HUES64 (cell line): Measurements from ENCODE around the gene CCNA1.

Experiments used
- H3K27ac ChIP-seq: 2 replicates; pipeline ENCODE4 v1.7.0; 2013; ENCODE audit warnings: low read depth, low read length, inconsistent platforms
- H3K27me3 ChIP-seq: 2 replicates; pipeline ENCODE4 v1.6.1; 2013; ENCODE audit warnings: mild to moderate bottlenecking, low read length; ENCODE audit not compliant: insufficient read depth
- H3K36me3 ChIP-seq: 2 replicates; pipeline ENCODE4 v1.6.1; 2013; ENCODE audit warnings: mild to moderate bottlenecking, low read length; ENCODE audit not compliant: insufficient read depth
- H3K4me1 ChIP-seq: 2 replicates; pipeline ENCODE4 v1.6.1; 2013; ENCODE audit warnings: mild to moderate bottlenecking, low read length, moderate library complexity; ENCODE audit not compliant: insufficient read depth
- H3K4me3 ChIP-seq: 2 replicates; pipeline ENCODE4 v1.5.1; 2013; ENCODE audit warnings: mild to moderate bottlenecking, low read length, moderate library complexity
- H3K9ac ChIP-seq: 2 replicates; pipeline ENCODE4 v1.6.1; 2013; ENCODE audit warnings: mild to moderate bottlenecking, low read depth, low read length
- H3K9me3 ChIP-seq: 2 replicates; pipeline ENCODE4 v1.6.1; 2013; ENCODE audit warnings: low read depth, low read length; ENCODE audit not compliant: insufficient read depth
- WGBS: fragments of 150-250, 120-280 bp; methylation state at CpG from one replicate; pipeline ENCODE4 v1.1.7; 2013; ENCODE audit warnings: missing lambda C conversion rate; 5-methylcytosine and 5-hydroxymethylcytosine counted together

The CCNA1 gene

DNA sequence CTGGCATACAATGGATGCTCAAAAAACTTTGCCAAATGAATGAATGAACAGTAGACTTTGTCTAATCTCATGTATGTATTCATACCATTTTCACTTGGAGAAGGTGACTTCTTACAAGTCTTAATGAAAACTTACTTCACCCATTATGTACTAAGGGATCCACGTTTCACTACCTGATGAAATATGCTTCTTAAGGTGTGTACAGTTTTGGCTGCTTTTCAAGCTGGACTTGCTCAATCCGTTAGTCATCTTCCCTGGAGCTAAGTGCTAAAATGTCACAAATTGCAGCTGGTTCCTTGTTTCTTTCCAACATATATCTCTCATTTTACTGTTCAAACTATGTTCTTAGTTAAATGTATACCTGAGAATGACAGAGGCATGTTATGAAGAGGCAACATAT, 4.2 kb upstream of the CCNA1 start:
- no peaks in the 10 kb centered on the region; the same call in 1 of the 2 replicates for H3K9me3 ChIP-seq
- H3K36me3 ChIP-seq = no peaks in the 10 kb centered on the region
- peaks cover 52% of the 10 kb centered on the region for H3K27me3 ChIP-seq
- peaks cover 9% of the 10 kb centered on the region; the same call in 1 of the 2 replicates for H3K4me1 ChIP-seq
- no peak overlapping the region for H3K9ac ChIP-seq
- no peak overlapping the region for H3K4me3 ChIP-seq
- WGBS = 90% methylated on average over 2 of the region's 2 CpGs
- H3K27ac ChIP-seq = no peak overlapping the region

- Histone ChIP-seq H3K4me1 (peaks cover 9% of the 10 kb centered on the region; the same call in 1 of the 2 replicates), H3K36me3 (no peaks in the 10 kb centered on the region), H3K9ac (no peak overlapping the region), H3K27ac (no peak overlapping the region), H3K4me3 (peak overlapping the region; percentile 44), H3K27me3 (peaks cover 76% of the 10 kb centered on the region), H3K9me3 (no peaks in the 10 kb centered on the region; the same call in 1 of the 2 replicates)
- WGBS = 29% methylated on average over 34 of the region's 34 CpGs
Measured at GRCh38 chr13:36430247-36431203, 1.8 kb upstream of the CCNA1 start.

GRCh38 chr13:36431204-36432105, 840 bp upstream of the CCNA1 start:
- Histone ChIP-seq H3K27ac (no peak overlapping the region), H3K4me3 (peak overlapping the region; percentile 78), H3K9ac (peak overlapping the region; percentile 19; the same call in 1 of the 2 replicates), H3K27me3 (peaks cover 76% of the 10 kb centered on the region), H3K9me3 (no peaks in the 10 kb centered on the region), H3K4me1 (peaks cover 9% of the 10 kb centered on the region; the same call in 1 of the 2 replicates), H3K36me3 (no peaks in the 10 kb centered on the region)
- 2% methylated on average over 84 of the region's 85 CpGs for WGBS

GRCh38 chr13:36436811-36437210, 4.5 kb downstream of the CCNA1 start:
- H3K9ac ChIP-seq = no peak overlapping the region
- H3K27me3 ChIP-seq = peaks cover 36% of the 10 kb centered on the region
- WGBS = 95% methylated on average over 4 of the region's 4 CpGs
- no peaks in the 10 kb centered on the region for H3K36me3 ChIP-seq
- no peak overlapping the region for H3K4me3 ChIP-seq
- H3K9me3 ChIP-seq = no peaks in the 10 kb centered on the region
- H3K27ac ChIP-seq = no peak overlapping the region
- 0 out of 2 replicates have a peak, but pooled peaks cover 5% of the 10 kb centered on the region for H3K4me1 ChIP-seq

DNA sequence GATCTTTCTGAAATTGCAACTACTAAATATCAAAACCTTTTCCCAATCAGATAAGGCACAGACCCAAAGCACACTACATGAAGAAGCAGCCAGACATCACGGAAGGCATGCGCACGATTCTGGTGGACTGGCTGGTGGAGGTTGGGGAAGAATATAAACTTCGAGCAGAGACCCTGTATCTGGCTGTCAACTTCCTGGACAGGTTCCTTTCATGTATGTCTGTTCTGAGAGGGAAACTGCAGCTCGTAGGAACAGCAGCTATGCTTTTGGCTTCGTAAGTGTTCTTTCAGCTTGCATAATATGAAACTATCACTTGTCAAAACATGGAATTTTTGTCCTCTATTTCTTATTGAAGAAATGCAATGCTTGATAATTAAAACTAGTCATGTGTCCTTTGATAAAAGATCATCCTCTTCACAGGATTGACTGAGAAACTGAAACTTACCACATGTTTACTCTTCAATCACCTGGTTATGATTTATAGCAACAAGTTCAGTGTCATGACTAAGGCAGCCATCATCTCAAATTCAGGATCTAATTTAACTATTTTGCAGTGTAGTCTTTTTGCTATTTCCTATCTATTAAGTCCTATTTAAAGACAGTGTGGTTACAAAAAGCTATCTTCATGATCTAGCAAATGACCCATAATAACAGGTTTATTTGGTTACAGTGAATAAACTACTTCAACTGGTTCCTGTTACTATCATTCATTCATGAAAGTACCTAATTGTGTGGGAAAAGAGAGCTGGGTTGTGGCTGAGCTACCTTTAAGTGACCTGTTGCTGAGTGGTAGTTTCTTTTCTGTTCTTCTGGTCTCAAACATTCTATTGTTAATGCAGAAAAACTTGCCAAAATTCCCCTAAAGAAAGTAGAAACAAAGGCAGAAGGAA, 6.5 kb downstream of the CCNA1 start:
- Histone ChIP-seq H3K27me3 (peaks cover 16% of the 10 kb centered on the region), H3K4me1 (no peaks in the 10 kb centered on the region), H3K27ac (no peak overlapping the region), H3K9ac (no peak overlapping the region), H3K36me3 (no peaks in the 10 kb centered on the region), H3K9me3 (no peaks in the 10 kb centered on the region), H3K4me3 (no peak overlapping the region)
- 91% methylated on average over 6 of the region's 6 CpGs for WGBS

DNA sequence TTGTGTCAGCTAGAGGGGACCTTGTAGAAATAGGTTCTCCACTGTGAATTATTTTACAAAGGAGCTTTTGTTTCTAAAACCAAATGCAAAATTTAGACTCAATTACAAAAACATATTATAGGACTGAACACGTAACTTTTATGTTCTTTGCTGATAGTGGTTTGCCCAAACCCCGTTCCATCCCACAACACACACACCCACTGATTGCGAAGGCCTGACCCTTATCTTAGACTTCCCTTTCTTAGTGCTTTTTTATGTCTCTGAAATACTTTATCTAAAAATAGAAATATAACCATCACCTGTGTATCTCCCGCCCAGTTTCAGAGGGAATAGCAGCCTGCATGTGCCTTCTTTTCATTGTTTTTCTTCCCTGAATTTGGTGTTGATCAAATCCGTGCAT, 13.0 kb downstream of the CCNA1 start:
- Histone ChIP-seq H3K9ac (no peak overlapping the region), H3K36me3 (no peaks in the 10 kb centered on the region), H3K27me3 (no peaks in the 10 kb centered on the region), H3K4me1 (no peaks in the 10 kb centered on the region), H3K9me3 (no peaks in the 10 kb centered on the region), H3K27ac (no peak overlapping the region), H3K4me3 (no peak overlapping the region)
- WGBS = 92% methylated on average over 5 of the region's 5 CpGs

DNA sequence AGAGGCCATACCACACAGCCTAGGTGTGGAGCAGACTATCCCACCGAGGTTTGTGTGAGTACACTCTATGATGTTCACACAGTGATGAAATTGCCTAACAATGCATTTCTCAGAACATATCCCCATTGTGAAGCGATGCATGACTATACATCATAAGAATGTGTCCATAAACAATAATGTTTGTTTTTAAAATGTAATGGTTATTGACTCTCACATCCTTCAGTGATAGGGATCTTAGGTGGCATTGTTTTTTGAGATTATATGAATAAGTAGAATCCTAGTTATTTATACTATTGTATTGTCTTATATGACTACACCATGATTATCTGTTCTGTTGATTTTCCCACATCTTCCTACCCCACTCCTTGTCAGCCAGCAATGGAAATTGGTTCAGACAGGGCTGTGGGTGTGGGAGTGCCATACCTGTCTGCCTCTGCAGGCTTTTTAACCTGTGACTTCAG, 13.6 kb downstream of the CCNA1 start:
- Histone ChIP-seq H3K27me3 (no peaks in the 10 kb centered on the region), H3K36me3 (no peaks in the 10 kb centered on the region), H3K4me3 (no peak overlapping the region), H3K27ac (no peak overlapping the region), H3K9me3 (no peaks in the 10 kb centered on the region), H3K4me1 (no peaks in the 10 kb centered on the region), H3K9ac (no peak overlapping the region)
- 95% methylated on average over 1 of the region's 2 CpGs for WGBS

GRCh38 chr13:36447501-36447900, 15.2 kb downstream of the CCNA1 start:
- Histone ChIP-seq H3K36me3 (no peaks in the 10 kb centered on the region), H3K9me3 (no peaks in the 10 kb centered on the region), H3K27ac (no peak overlapping the region), H3K4me3 (no peak overlapping the region), H3K27me3 (no peaks in the 10 kb centered on the region), H3K4me1 (no peaks in the 10 kb centered on the region), H3K9ac (no peak overlapping the region)
- WGBS = 90% methylated on average over 7 of the region's 7 CpGs

- Histone ChIP-seq H3K4me1 (peaks cover 15% of the 10 kb centered on the region), H3K36me3 (no peaks in the 10 kb centered on the region), H3K27me3 (no peaks in the 10 kb centered on the region), H3K9me3 (no peaks in the 10 kb centered on the region), H3K4me3 (no peak overlapping the region), H3K9ac (no peak overlapping the region), H3K27ac (no peak overlapping the region)
- WGBS = 92% methylated on average over 3 of the region's 3 CpGs
Measured at GRCh38 chr13:36450534-36450933, 18.2 kb downstream of the CCNA1 start.

DNA sequence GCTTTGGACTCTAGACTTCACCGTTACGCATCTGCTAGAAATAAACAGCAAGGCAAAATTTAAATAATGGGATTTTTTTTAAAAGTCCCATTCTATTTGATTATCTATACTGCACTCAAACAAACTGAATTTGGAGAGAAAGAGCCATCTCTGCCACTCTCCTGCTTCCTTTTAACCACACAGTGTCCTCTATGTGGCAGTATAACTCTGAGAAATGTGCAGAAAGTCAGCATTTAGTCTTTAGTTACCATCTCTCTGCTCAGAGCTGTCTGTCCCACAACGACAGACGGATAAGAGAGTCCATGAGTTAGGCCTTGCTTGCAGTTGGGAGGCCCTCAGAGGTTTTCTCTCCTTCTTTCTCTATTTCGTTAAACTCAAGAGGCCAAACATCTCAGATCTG, 21.2 kb downstream of the CCNA1 start:
- Histone ChIP-seq H3K9ac (no peak overlapping the region), H3K4me1 (peaks cover 18% of the 10 kb centered on the region), H3K4me3 (no peak overlapping the region), H3K36me3 (no peaks in the 10 kb centered on the region), H3K27ac (no peak overlapping the region), H3K9me3 (no peaks in the 10 kb centered on the region), H3K27me3 (no peaks in the 10 kb centered on the region)
- 74% methylated on average over 4 of the region's 5 CpGs for WGBS
